T-helper 1 cell treated with Interleukin-12 subunit alpha and Interleukin-12 subunit beta and Interleukin-4 antibody, amounts not matched to agents 30 ng/mL and 1 ng/mL, for 36 hours (primary cell): Measurements from ENCODE around the gene ENOX1. TPM values are rescaled to one million over a fixed set of nuclear protein-coding genes. Genes with fewer than 3 reads are reported as not detected.

Source experiments
- intact Hi-C: fragments of 100-400 bp; cut with micrococcal nuclease; formaldehyde crosslinking; loops from one replicate; pipeline ENCODE4 v1.15.1; 2024
- total RNA-seq: library from RNA; stranded (reverse); gene quantifications from 2 replicates; pipeline ENCODE4 v1.2.3, GENCODE V29; 2022

Gene ENOX1
- total RNA-seq, 1 donor from 2014 or later, result 0.20 TPM

- intact Hi-C loops, result no loop called here
These were observed 234.8 kb downstream of the ENOX1 start for GRCh38 chr13:43551897-43552456.

DNA sequence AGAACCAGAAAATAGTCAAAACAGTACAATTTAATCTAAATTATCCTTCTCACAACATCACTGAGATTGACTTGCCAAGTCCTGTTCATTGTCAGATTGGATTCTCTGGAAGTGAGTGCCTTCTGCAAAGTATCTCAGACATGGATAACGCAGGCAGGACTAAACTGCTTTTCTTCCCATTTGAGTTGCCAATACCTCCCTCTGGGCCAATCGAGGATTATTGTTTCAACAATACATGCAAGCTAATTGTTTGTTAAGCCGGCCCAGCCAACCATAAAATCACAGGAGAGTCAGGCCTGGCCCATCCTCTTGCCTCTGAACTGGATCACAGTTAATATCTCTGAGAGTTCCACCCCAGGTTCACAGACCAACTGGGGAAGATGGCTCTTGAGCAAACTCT, 240.0 kb downstream of the ENOX1 start:
- intact Hi-C loops, result no loop called here

- intact Hi-C loops, result no loop called here
These were observed 240.5 kb downstream of the ENOX1 start for GRCh38 chr13:43546251-43546650.

DNA sequence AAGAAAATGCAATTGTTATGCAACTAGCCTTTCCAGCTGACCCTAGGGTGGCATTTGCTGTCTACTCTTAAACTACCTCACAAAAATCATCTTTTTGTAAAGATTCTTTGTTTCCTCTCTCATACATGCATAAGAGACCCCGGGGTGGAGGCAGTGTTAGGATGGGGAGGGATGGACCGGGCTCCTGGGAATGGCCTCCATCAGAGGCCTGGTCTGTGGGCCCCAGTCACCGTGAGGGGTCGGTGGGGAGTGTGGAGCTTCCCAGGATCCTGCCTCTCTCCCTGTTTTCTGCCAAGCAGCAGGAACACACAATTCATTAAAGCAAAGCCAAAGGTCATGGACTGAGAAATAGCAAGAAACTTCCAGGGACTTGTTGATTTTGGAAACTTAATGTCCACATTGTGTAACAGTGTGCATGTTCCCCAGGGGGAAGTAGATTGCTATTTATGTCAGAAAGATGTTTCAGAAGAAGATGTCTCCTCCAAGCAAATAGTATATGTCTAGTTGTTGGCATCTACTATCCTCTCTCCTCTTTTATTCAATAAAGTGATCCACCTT, 241.4 kb downstream of the ENOX1 start:
- intact Hi-C loops, result no loop called here

- intact Hi-C loops, result no loop called here
These were observed 242.1 kb downstream of the ENOX1 start for GRCh38 chr13:43544631-43545030.

DNA sequence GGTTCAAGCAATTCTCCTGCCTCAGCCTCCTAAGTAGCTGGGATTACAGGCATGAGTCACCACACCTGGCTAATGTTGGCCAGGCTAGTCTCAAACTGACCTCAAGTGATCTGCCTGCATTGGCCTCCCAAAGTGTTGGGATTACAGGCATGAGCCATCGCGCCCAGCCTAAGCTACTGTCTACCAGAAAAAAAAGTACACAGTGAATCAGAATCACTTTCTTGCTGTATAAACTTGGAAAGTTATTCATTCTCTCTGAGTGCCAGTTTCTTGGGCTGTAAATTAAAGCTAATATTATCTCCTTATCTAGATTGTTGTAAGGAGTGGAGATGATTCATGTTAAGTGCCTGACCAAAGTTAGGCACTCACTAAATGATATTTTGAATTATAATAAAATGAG, 242.8 kb downstream of the ENOX1 start:
- intact Hi-C loops, result no loop called here

GRCh38 chr13:43543331-43543730, 243.4 kb downstream of the ENOX1 start:
- intact Hi-C loops, result no loop called here

DNA sequence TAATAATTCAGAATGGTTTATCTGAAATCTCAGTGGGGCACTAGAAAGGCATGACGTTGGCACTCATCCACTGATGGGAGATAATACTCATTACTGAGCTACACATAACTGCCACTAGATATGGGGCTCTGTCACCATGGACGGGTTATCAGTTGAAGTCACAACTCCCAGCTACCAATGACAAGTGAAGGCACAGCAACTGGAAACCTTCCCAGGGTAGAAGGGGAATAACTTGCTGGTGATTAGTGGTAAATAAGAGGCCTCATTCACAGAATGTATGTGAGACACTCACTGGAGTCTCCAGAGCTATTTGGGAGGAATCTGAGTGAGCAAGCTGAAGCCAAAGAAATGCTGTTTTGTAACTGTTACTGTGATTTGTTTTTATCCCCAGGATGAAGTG, 249.6 kb downstream of the ENOX1 start:
- intact Hi-C loops, result no loop called here

DNA sequence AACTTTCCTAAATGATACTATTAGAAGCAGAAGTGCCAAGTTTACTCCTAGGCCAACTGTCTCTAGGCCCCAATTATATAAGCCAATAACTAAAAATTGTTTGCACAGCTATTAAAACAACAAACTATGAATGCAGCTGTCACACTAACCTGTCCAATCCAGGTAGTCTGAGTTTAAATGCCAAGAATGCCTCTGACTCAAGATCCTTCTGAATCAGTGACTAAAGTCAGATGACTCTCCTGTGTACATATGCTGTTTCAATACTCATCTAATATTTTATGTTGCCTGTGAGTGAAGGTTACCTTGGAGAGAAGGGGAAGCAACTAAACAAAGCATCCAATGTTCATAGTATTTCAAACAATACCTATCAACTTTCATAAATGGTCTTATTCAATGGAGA, 257.0 kb downstream of the ENOX1 start:
- intact Hi-C loops, result no loop called here

DNA sequence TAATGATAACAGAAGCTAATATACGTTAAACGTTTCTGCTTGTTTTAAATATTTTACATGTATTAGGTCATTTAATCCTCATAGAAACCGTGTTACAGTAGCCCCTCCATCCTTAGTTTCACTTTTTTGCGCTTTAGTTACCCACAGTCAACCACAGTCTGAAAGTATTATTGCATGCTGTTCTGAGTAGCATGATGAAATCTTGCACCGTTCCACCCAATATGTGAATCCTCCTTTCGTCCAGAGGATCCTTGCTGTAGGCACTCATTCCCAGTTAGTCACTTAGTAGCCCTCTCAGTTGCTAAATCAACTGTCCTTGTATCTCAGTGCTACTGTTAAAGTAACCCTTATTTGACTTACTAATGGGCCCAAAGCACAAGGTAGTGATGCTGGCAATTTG, 257.8 kb downstream of the ENOX1 start:
- intact Hi-C loops, result no loop called here

GRCh38 chr13:43522788-43523187, 264.0 kb downstream of the ENOX1 start:
- intact Hi-C loops, result no loop called here

GRCh38 chr13:43520351-43520750, 266.4 kb downstream of the ENOX1 start:
- intact Hi-C loops, result no loop called here

- intact Hi-C loops, result no loop called here
These were observed 267.9 kb downstream of the ENOX1 start for GRCh38 chr13:43518833-43519232.

DNA sequence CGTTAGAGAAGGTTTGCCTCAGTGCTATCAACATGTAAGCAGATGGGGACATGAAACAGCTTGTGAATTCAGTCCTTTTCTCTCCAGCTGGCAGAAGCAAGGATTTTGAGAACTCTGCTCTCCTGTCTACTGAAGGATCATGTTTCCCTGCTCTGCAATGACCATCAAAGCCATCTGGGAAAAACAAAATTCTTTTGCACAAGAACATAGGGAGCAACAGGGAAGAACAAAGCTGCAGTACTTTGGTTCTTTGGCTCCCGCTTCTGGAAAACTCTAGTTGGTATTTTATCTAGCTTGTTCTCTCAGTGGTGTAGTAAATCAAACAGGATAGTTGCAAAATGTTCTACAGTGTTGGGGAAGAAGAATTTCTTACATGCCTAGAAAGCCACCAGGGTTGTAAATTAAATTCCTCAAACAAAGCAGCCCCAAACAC, 270.4 kb downstream of the ENOX1 start:
- intact Hi-C loops, result no loop called here

DNA sequence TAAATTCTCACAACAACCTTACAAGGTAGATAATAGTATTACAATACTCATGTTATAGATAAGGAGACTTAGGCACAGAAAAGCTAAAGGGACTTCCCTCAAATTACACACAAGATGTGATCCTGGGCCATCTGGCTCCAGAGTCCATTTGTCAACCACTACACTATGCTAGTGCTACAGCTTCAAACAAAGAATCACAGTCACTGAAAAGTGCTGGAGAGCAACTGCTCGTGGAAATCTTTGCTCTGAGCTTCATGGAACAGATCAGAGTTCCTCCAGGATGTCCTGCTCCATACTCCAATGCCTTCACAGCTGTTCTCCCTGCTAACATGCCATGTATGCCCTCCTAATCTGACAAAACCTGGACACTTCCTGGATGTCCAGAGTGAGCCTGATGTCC, 271.2 kb downstream of the ENOX1 start:
- intact Hi-C loops, result no loop called here

GRCh38 chr13:43514311-43514710, 272.5 kb downstream of the ENOX1 start:
- intact Hi-C loops, result no loop called here

- intact Hi-C loops, result no loop called here
These were observed 274.6 kb downstream of the ENOX1 start for GRCh38 chr13:43512221-43512620.

DNA sequence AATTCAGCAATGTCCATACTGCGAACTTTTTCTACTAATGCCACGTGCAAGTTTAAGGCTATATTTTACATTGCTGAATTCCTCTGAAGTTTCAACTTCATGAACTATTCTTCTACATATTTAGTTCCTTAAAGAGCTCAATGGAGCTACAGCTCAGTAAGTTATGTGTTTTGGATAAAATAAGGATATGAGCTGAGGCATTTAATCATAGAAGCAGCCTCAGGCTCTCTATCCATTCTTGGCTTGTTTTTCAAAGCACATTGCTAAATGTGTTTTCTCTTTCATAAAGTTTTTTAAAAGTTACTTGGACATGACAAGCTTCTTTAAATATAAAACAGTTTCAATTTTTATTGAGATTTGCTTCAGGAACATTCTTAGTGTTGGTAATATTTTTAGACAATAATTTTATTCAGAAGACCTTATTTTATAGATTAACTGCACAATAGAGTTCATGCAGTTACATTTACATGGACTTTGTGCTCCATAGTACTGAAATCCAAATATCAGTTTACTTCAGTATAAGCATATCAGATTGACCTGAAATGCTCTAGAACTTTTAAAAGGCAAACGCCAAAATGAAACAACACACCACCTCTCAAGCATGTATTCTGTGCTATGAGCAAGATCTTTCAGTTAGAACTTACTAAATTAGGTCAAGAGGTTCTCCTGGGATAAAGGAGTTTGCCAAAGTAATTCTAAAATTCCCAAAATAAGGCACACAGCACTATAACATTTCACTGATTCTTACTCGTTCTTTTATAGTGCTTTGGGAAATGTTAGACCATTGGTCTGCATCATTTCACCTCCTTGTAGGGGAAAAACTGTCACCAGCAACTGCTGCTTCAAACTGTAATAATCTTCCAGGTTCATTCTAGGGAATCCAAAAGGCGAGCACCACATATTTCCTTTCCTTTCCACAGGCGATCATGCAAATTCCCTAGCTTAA, 275.5 kb downstream of the ENOX1 start:
- intact Hi-C loops, result no loop called here

DNA sequence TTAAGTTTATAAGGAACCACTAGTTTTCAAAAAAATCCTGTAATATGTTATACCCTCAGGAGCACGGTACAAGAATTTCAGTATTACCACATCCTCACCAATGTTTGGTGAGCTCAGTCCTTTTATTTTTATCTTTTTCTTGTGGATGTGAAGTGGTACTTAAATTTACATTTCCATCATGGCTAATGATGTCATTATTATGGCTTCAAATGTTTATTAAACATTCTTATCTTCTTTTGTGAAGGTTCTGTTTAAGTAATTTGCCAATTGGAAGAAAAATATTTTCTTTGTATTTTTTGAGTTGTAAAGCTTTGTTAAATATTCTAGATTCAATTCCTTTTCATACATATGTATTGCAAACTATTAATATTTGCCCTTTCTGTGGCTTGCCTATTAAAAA, 291.0 kb downstream of the ENOX1 start:
- intact Hi-C loops, result no loop called here

- intact Hi-C loops, result no loop called here
These were observed 292.6 kb downstream of the ENOX1 start for GRCh38 chr13:43494206-43494605.

- intact Hi-C loops, result no loop called here
These were observed 293.2 kb downstream of the ENOX1 start for GRCh38 chr13:43493496-43494000.

- intact Hi-C loops, result no loop called here
These were observed 294.0 kb downstream of the ENOX1 start for GRCh38 chr13:43492745-43493144.
